C4-2B (cell line): ENCODE results near the gene MRPS35.
A peak's percentile ranks its signal among the peaks of the same experiment; 100 is the strongest.

ENCODE experiments used
- H3K27ac ChIP-seq: fragments of 450-650 bp; 2 replicates; pipeline ENCODE4 v1.5.1; 2017
- ZFX ChIP-seq: fragments of 450-650 bp; IDR thresholded peaks from 2 replicates; pipeline ENCODE4 v1.6.1; 2017
- TF ChIP-seq, protein P1 (sequence below): fragments of 450-650 bp; conservative IDR thresholded peaks from 2 replicates; pipeline ENCODE4 v1.5.1; 2017; ENCODE audit warnings: mild to moderate bottlenecking

MRPS35 gene

DNA sequence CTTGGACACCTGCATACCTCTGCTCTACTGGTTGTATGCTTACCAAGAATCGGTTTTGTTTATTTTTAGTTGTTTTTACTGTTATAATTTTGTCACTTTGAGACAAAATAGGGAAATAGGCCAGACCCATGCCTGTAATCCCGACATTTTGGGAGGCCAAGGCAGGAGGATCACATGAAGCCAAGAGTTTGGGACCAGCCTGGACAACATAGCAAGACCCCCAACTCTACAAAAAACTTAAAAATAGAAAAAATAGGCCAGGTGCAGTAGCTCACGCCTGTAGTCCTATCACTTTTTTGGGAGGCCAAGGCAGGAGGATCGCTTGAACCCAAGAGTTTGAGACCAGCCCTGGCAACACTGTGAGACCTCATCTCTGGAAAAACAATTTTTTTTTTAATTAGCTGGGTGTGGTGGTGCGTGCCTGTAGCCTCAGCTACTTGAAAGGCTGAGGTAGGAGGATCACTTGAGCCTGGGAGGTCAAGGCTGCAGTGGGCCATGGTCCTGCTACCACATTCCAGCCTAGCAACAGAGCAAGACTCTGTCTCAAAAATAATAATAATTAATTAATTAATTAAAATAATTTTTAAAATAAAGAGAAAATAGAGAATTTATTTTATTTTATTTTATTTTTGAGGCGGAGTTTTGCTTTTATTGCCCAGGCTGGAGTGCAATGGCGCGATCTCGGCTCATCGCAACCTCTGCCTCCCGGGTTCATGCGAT is 1.3 kb upstream of the MRPS35 start:
- H3K27ac ChIP-seq: peak overlapping the region; percentile 98

DNA sequence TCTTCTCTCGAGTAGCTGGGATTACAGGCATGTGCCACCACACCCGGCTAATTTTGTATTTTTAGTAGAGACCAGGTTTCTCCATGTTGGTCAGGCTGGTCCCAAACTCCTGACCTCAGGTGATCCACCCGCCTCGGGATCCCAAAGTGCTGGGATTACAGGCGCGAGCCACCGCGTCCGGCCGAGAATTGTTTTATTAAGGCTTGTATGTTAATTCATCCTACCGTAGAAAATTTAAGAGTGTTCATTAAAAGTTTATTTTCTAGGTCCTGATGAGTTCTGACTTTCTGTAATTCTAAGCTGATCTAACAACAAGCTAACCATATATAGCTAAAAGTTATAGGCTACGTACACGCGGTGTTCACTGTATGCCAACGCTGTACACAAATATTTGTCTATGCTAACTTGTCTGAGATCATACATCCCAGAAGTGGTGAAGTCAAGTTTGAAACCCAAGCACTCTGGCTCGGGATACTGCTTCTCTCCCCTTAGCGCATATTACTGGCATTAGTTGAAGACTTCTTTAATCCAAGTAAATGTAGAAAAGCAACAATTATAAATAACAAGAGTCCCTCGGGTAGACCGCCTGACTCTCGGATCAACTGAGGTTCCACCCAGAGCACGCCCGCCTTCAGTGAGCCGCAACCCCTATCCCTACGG is 570 bp upstream of the MRPS35 start:
- peak overlapping the region; percentile 98 for H3K27ac ChIP-seq
- TF ChIP-seq, protein P1, sequence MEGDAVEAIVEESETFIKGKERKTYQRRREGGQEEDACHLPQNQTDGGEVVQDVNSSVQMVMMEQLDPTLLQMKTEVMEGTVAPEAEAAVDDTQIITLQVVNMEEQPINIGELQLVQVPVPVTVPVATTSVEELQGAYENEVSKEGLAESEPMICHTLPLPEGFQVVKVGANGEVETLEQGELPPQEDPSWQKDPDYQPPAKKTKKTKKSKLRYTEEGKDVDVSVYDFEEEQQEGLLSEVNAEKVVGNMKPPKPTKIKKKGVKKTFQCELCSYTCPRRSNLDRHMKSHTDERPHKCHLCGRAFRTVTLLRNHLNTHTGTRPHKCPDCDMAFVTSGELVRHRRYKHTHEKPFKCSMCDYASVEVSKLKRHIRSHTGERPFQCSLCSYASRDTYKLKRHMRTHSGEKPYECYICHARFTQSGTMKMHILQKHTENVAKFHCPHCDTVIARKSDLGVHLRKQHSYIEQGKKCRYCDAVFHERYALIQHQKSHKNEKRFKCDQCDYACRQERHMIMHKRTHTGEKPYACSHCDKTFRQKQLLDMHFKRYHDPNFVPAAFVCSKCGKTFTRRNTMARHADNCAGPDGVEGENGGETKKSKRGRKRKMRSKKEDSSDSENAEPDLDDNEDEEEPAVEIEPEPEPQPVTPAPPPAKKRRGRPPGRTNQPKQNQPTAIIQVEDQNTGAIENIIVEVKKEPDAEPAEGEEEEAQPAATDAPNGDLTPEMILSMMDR: no peak
- TF ChIP-seq ZFX: no peak

More for the DNA sequence above, 1.3 kb upstream of the MRPS35 start:
- no peak for TF ChIP-seq ZFX
- TF ChIP-seq, protein P1: no peak

DNA sequence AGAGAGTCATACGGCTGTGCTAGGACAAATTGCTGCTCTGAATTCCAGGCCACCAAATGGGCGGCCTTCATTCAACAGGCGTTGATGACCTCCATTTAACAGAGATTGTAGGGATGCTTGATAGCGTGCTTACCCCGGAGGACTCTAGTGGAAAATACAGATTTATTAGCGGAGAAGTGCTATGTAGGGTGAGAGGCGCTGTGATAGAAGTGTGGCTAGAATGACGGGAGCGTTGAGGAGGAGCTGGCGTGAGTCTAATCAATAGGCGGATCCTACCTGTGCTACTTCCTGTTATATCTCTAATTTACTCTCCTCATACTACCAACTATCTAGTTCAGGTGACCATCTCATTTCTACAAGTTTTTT is 668 bp downstream of the MRPS35 start:
- H3K27ac ChIP-seq: peak overlapping the region; percentile 98
- no peak for TF ChIP-seq ZFX
- TF ChIP-seq, protein P1: no peak

DNA sequence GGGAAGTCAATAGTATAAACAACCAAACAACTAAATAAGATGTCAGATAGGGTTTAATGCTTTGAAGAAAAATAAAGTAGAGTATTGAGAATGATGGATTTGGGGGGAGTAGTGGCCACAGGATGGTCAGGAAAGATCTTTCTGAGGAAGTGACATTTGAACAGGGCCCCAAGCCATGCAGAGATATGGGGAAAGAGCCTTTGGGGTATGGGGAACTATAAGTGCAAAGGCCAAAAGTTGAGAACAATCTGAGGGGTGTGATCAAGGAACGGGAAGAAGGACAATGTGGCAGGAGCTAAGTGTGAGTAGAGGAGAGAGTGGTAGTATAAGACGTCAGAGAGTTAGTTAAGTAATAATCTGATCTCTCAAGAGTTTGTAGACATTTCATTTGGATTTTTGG is 1.3 kb downstream of the MRPS35 start:
- TF ChIP-seq, protein P1: no peak
- no peak for TF ChIP-seq ZFX

DNA sequence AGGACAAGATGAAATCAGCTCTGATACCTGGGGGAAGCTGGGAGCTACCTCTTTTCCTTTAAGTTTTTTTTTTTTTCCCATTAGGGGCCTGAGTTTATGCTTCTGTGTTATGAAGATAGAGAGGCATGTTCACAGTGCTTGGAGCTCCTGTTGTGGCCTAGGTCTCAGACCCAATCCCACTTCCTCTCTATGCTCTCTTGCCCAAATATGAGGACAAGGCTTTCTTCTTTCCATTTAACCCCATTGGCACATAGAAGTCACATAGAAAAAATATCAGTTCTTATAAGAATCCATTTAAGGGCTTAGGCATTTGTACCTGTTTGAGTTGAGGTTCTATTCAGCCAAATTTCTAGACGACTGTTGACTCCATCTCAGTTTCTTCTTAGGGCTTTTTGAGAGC is 12.6 kb downstream of the MRPS35 start:
- no peak for TF ChIP-seq ZFX
- TF ChIP-seq, protein P1: no peak
- H3K27ac ChIP-seq: no peak overlapping the region

More for the DNA sequence above, 1.3 kb downstream of the MRPS35 start:
- H3K27ac ChIP-seq: no peak overlapping the region

DNA sequence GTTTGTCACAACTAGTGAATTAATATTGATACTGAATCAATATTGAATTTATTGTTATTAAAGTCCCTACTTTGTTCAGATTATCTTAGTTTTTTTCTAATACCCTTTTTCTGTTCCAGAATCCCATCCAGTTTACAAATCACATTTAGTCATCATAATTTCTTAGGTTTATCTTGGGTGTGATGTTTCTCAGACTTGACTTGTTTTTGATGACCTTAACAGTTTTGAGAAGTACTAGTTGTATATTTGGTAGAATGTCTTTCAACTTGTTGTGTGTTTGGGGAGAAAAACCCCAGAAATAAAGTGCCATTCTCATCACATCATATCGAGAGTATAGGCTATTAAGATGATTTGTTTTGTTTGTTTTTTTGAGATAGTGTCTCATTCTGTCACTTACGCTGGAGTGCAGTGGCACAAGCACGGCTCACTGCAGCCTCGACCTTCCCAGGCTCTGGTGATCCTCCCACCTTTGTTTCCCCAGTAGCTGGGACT is 19.5 kb downstream of the MRPS35 start:
- TF ChIP-seq, protein P1: no peak
- TF ChIP-seq ZFX: no peak

DNA sequence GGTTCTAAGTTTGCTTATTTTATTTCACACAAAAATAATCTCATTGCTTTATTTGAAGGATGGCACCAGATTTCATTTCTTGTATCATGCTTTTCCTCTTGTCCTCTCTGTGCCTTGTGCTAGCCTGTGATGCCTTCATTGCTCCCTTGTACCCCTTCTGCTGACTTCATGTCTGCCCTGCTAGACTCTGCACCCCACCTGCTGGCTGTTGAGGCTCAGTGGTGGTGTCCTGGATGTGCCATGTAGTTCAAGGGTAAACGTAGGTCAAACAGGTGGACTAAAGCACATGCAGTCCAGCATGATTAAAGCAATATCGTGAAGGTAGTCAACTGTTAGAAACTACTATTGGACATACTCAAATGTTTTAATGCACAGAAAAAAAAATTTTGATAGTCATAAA is 21.6 kb downstream of the MRPS35 start:
- TF ChIP-seq, protein P1: no peak
- no peak for TF ChIP-seq ZFX
- no peak overlapping the region for H3K27ac ChIP-seq

More for the DNA sequence above, 19.5 kb downstream of the MRPS35 start:
- no peak overlapping the region for H3K27ac ChIP-seq
